ENCODE measurements around the gene ADAMTS18.

DNA sequence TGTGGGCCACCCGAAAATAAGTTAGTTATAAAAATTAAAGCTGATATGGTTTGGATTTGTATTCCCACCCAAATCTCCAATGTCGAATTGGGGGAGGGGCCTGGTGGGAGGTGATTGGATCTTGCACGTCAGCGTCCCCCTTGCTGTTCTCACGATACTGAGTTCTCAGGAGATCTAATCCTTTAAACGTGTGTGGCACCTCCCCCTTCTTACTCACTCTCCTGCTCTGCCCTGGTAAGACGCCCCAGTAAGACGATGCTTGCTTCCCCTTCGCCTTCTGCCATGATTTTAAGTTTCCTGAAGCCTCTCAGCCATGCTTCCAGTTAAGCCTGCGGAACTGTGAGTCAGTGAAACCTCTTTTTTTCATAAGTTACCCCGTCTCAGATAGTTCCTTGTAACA, 200.2 kb downstream of the ADAMTS18 start:
- TF ChIP-seq, protein P1, sequence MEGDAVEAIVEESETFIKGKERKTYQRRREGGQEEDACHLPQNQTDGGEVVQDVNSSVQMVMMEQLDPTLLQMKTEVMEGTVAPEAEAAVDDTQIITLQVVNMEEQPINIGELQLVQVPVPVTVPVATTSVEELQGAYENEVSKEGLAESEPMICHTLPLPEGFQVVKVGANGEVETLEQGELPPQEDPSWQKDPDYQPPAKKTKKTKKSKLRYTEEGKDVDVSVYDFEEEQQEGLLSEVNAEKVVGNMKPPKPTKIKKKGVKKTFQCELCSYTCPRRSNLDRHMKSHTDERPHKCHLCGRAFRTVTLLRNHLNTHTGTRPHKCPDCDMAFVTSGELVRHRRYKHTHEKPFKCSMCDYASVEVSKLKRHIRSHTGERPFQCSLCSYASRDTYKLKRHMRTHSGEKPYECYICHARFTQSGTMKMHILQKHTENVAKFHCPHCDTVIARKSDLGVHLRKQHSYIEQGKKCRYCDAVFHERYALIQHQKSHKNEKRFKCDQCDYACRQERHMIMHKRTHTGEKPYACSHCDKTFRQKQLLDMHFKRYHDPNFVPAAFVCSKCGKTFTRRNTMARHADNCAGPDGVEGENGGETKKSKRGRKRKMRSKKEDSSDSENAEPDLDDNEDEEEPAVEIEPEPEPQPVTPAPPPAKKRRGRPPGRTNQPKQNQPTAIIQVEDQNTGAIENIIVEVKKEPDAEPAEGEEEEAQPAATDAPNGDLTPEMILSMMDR (IDR thresholded peaks at IDR 0.05; ENCODE audit: borderline replicate concordance, extremely low read depth, low read length, poor library complexity, severe bottlenecking): no peak
- no peak for TF ChIP-seq EZH2 (IDR thresholded peaks at IDR 0.05; ENCODE audit: borderline replicate concordance, low read depth, low read length, severe bottlenecking)

Data from DND-41 (cell line).